Stimulated activated CD4-positive, alpha-beta T cell treated with anti-CD3 and anti-CD28 coated beads, Interleukin-2, amount 100 ng/mL, for 48 hours (primary cell): Measurements from ENCODE around the gene PTBP1.

Source experiments
- DNase-seq, 2 donors: peaks; one replicate each; pipeline ENCODE4 v3.0.0-alpha.2; 2020

PTBP1 gene

DNA sequence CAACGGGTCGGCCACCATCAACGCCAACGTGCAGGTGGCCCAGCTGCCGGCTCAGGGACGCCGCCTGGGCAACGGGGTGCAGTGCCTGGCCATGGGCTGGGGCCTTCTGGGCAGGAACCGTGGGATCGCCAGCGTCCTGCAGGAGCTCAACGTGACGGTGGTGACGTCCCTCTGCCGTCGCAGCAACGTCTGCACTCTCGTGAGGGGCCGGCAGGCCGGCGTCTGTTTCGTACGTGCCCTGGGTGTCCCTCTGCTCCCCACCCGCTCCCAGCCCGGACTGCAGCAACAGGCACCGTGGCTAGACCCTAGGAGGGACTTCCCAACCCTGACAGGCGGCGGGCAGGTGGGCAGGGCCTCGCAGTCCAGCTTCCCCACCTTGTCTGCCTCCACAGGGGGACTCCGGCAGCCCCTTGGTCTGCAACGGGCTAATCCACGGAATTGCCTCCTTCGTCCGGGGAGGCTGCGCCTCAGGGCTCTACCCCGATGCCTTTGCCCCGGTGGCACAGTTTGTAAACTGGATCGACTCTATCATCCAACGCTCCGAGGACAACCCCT lies 58.4 kb downstream of the PTBP1 start:
- DNase-seq, result no peak

DNA sequence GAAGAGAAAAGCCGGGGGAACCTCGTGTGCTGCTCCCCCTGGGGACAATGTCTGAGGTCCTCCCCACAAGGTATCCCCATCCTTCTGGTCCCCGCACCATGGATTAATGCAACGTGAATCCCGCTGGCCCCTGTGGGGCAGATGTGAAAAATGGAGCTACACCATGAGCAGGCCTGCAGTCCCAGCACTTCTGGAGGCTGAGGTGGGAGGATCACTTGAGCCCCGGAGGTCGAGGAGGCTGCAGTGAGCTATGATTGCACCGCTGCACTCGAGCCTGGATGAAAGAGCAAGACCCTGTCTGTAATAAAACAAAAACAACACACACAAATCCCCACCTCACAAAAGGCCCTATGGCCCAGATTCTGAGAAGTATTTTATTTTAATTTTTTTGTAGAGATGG lies 61.0 kb downstream of the PTBP1 start:
- no peak for DNase-seq

DNA sequence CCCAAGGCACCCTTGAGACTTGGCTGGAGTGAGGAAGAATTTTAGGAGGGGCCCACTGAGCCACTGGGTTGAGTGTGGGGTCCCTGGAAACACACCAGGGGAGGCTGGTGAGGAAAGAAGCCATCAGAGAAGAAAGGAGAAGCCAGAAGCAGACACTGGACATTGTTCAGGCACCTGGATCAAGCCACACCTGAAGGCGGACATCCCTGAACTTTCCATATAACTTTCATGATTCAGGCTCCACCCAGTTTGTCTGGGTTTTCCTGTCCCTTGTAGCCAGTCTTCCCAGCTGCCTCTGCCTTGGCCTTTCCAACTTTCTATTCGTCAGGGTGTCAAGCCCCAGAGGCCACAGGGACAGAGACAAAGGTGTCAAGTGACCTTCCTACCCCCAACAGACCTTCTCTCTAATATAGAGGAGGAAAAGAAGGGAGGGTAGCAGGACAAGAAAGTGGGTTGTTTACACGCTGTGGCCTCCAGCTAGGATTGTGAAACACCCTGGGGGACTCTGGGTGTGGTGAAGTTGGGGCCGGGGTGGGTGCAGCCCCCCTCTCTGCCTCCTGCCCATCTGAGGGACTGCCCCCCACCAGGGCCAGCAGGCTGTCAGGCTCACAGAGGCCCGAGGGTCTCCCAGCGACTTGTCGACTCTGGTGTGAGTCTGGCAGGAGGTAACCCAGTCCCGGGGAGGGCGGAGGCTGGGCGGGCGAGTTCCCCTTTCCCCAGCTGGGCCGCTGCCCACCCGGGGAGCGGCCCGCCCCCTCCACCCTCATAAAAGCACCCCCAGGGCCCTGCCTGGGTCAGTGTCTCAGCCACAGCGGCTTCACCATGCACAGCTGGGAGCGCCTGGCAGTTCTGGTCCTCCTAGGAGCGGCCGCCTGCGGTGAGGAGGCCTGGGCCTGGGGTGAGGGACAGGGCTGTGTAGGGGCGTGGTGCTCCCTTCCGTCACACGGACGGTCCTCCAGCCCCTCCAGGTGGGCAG lies 61.9 kb downstream of the PTBP1 start, which contains the start of gene CFD:
Gene CFD (plus strand): TSS at position 797 of the 976 bp plus-strand sequence. CDS start 26 bp downstream, at position 823.
- no peak for DNase-seq

DNA sequence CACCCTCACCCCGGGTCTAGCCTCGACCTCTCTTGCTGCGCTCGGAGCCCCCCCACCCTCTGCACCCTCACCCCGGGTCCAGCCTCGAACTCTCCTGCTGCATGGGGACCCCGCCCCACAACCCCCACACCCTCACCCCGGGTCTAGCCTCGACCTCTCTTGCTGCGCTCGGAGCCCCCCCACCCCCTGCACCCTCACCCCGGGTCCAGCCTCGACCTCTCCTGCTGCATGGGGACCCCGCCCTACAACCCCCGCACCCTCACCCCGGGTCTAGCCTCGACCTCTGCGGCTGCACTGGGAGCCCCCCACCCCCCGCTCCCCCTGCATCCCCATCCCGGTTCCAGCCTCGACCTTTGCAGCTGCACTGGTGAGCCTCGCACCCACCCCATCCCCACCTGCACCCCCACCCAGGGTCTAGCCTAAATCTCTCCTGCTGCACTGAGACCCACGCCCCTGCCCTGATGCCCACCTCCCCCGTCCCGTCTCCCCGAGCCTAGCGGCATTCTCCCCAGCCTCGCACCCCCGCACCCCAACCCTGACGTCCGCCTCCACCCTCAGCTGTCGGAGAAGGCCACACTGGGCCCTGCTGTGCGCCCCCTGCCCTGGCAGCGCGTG lies 64.0 kb downstream of the PTBP1 start:
- no peak for DNase-seq
